Measurements from ENCODE around the gene OR4K17. TPM values are rescaled to one million over a fixed set of nuclear protein-coding genes. Genes with fewer than 3 reads are reported as not detected.
"Not testable (repeated sequence)": the region's sequence is repeated elsewhere in the genome, so short reads cannot be mapped to it uniquely, and the experiment has no call there.

The OR4K17 gene, protein sequence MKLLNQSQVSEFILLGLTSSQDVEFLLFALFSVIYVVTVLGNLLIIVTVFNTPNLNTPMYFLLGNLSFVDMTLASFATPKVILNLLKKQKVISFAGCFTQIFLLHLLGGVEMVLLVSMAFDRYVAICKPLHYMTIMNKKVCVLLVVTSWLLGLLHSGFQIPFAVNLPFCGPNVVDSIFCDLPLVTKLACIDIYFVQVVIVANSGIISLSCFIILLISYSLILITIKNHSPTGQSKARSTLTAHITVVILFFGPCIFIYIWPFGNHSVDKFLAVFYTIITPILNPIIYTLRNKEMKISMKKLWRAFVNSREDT
- total RNA-seq = not detected
- long read RNA-seq = 0 reads

DNA sequence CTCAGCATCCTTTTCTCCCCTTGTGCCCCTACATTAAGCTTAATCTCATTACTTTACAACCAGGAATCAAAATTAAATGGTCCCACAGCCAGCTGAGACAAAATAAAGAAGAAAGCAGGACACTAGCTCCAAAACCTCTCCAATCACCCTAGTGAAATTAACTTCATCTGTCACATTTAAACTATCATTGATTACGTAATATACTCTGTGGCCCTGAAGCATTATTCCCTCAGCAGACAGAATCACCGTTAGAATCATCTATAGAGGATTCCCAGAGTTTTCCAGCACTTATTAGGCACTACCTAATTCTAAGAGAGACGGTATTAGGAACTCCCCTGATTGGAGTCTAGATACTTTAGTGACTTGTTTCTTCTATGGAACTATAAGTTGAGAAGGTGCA lies at the start of gene OR4K17:
Gene OR4K17 (plus strand): TSS at position 302 of the 400 bp plus-strand sequence. CDS start 6,761 bp downstream, outside the sequence.
- intact Hi-C loops (cut with DNase I) = no loop called here

DNA sequence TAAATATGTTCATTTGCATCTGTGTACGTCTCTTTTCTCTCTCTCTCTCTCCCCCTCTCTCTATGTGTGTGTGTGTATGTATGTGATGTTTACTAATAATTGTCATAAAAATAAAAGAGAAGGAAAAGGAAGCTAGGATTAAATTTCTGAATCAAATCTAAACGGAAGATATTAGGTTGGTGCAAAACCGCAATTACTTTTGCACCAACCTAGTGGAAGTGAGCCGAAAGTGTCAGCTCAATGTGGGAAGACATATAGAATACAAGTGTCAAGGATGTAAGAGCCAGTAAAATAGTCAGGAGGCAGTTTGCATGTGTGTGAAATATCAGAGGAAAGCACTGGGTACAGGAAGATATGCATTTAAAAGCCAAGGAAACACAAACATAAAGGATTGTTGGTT lies 18.5 kb upstream of the OR4K17 start:
- intact Hi-C loops (cut with DNase I) = no loop called here
- DNase-seq (ENCODE audit: low spot score) = no peak

More for the DNA sequence above, at the start of gene OR4K17:
- DNase-seq (ENCODE audit: low spot score) = no peak

DNA sequence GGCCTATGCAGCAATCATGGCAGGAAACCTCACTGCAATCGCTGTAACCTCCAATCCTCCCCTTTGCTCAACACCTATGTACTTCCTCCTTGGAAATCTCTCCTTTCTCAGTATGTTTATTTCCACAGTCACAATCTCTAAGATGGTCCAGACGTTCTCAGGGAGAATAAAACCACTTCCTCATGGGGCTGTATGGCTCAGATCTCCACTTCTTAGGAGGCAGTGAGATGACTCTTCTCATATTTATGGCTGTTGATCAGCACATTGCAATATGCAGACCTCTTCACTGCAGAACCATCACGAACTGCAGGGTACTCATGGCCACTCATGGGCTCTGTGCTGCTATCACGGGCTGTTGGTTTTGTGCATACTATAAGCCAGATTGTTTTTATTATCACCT lies 17.1 kb upstream of the OR4K17 start:
- no peak for DNase-seq (ENCODE audit: low spot score)

DNA sequence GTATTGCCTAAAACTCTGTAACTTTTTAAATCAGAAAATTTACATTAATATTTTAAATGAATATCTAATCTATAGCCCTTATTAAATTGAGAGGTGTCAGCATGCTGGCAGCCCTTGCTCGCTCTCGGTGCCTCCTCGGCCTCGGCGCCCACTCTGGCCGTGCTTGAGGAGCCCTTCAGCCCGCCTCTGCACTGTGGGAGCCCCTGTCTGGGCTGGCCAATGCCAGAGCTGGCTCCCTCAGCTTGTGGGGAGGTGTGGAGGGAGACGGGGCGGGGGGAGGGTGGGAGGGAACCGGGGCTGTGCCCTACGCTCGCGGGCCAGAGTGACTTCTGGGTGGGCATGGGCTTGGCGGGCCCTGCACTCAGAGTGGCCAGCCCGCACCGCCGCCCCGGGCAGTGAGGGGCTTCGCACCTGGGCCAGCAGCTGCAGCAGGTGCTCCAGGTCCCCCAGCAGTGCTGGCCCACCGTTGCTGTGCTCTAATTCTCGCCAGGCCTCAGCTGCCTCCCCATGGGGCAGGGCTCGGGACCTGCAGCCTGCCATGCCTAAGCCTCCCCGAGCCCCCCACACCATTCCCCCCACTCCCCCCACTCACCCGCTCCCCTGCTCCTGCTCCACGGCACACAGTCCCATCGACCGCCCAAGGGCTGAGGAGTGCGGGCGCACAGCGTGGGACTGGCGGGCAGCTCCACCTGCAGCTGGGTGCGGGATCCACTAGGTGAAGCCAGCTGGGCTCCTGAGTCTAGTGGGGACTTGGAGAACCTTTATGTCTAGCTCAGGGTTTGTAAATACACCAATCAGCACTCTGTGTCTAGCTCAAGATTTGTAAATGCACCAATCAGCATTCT lies 11.4 kb upstream of the OR4K17 start:
- DNase-seq (ENCODE audit: low spot score); intact Hi-C loops (cut with DNase I): not testable (repeated sequence)

More for the DNA sequence above, 17.1 kb upstream of the OR4K17 start:
- intact Hi-C loops (cut with DNase I) = no loop called here

DNA sequence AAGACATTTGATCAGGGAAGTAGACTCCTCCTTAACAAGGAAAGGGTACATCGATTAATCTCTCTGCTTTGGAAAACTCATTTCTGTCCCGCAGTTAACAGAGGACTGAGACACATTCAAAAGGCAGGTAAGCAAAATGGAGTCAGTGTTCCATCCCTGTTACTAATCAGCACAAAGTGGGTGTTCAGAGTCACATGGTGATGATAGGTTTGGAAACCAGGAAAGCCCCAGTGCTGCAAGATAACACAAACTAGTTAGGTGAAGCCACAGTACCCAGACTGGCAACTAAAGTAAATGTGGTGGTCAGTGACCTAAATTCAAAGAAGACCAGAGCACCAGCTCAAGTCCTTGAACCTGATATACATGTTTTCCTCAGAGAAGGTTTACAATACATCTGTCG lies 1.8 kb downstream of the OR4K17 start:
- intact Hi-C loops (cut with DNase I) = no loop called here
- DNase-seq (ENCODE audit: low spot score) = no peak

DNA sequence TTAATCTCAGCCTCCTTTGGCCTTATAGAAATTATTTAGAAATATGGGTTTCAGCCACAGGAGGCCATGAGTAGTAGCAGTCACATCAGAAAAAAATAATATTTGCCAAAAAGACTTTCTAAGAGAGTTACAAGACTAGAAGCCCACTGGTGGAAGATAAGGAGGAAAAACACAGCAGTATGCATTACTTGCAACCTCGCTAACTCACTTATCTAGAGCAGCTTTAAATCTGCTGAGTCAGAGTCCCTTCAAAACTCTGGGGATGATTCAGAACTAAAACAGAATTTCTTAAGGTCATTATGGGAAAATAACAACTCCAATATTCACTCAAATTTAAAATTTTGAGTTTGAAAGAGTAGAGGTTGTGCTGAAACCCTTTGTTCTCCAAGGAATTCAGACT lies 6.2 kb downstream of the OR4K17 start:
- intact Hi-C loops (cut with DNase I) = no loop called here

DNA sequence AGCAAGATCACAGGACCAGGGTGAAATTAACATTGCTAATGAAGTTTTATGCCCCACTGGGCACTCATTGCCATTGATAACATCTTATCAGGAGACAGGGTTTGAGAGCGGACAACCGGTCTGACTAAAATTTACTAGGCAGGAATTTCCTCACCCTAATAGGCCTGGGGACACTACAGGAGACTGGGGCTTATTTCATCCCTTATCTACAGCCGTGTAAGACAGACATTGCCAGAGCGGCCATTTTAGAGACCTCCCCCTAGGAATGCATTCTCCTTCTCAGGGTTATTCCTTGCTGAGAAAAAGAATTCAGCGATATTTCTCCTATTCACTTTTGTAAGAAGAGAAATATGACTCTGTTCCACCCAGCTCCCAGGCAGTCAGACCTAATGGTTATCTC lies 8.3 kb downstream of the OR4K17 start:
- intact Hi-C loops (cut with DNase I) = no loop called here
- DNase-seq (ENCODE audit: low spot score) = no peak

More for the DNA sequence above, 6.2 kb downstream of the OR4K17 start:
- no peak for DNase-seq (ENCODE audit: low spot score)

DNA sequence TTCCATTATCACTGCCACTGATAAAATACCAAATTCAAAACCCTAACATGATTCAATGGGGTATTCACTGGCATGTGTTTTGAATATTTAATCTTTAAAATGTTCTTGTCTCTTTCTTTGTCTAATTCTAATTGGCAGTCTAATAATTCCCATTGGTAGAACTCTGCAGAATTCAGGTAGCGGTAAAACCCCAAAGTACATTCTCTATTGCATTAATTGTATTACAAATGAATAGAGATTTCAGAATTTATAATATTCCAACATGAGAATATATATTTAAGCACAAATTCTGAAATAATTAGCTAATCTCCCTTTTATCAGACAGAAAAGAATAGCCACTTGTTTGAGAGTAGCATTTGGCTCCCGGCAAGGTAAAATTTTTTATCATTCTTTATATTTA lies 28.0 kb downstream of the OR4K17 start, which contains the start of gene OR4N5:
Gene OR4N5 (plus strand): TSS at position 301 of the 400 bp plus-strand sequence. CDS start 4,916 bp downstream, outside the sequence.
- no peak for DNase-seq (ENCODE audit: low spot score)
- intact Hi-C loops (cut with DNase I) = no loop called here

DNA sequence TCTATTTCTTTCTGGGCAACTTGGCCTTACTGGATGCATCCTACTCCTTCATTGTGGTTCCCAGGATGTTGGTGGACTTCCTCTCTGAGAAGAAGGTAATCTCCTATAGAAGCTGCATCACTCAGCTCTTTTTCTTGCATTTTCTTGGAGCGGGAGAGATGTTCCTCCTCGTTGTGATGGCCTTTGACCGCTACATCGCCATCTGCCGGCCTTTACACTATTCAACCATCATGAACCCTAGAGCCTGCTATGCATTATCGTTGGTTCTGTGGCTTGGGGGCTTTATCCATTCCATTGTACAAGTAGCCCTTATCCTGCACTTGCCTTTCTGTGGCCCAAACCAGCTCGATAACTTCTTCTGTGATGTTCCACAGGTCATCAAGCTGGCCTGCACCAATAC lies 33.4 kb downstream of the OR4K17 start:
- DNase-seq (ENCODE audit: low spot score) = no peak
- intact Hi-C loops (cut with DNase I) = no loop called here

DNA sequence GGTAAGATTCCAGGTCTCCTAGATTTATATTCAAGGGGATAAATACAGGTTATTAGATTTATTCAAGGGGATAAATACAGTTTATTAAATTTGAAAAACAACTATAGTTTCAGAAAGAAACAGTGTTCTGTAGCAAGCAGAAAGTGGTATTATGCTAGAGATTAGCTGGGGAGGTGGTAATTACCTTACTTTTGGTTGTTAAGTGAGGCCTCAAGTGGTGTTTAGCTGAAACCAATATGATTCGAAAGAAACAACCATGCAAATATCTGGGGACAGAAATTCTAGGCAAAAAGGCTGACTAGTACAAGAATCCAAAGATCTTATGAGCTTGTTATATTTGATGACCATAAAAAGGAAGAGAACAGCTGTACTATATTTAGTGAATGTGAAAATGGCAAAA lies 34.3 kb downstream of the OR4K17 start:
- DNase-seq (ENCODE audit: low spot score) = no peak
- intact Hi-C loops (cut with DNase I) = no loop called here

DNA sequence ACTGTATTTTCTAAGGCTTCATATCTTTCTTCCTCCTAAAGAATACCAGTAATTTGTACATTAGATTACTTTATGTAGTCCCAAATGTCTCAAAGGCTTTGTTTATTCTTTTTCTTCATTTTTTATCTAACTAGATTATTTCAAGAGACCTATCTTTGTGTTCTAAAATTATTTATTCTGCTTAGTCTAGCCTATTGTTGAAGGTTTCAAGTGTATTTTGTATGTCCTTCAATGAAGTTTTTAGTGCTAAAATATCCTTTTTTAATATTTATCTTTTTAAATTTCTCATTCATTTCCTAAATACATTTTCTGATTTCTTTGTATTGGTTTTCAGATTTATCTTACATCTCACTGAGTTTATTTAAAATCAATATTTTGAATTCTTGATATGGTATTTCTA lies 53.9 kb downstream of the OR4K17 start:
- DNase-seq (ENCODE audit: low spot score) = no peak
- intact Hi-C loops (cut with DNase I) = no loop called here

DNA sequence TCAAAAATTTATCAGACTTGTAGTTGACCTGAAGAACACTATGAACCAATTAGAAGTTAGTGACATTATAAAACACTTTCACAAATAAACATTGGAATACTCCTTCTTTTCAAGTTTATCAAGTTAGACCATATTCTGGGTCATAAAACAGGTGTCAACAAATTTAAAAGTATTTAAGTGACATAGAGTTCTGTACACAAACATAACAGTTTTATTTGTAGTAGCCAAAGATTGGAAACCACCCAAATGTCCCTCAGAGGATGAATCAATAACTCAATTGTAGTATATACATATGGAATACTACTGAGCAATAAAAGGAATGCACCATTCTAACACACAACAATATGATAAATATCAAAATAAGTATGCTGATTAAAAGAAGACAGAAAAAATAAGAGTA lies 56.6 kb downstream of the OR4K17 start:
- intact Hi-C loops (cut with DNase I) = no loop called here
- DNase-seq (ENCODE audit: low spot score) = no peak

DNA sequence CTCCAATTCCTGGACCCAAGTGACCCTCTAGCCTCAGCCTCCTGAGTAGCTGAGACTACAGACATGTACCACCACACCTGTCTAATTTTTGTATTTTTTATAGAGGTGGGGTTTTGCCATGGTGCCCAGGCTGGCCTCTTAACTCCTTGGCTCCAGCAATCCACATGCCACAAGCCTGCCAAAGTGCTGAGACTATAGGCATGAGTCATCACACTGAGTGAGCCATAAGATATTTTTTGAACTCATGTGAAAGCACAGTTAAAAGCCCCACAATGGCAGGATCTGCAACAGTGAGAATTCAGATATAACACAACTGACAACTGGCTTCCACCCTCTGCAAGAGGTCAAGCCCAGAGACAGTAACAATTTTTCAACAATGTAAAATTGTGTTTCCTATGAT lies 59.3 kb downstream of the OR4K17 start:
- DNase-seq (ENCODE audit: low spot score); intact Hi-C loops (cut with DNase I): not testable (repeated sequence)

Other genes starting within 250 kb of the OR4K17 start
- gene OR4K2, start 235.6 kb upstream of the OR4K17 start, total RNA-seq = not detected
- not detected for gene OR4K5, start 190.1 kb upstream of the OR4K17 start, total RNA-seq
- gene OR4K1, start 179.8 kb upstream of the OR4K17 start, total RNA-seq = not detected
- gene OR4K15, start 135.1 kb upstream of the OR4K17 start, total RNA-seq = not detected
- not detected for gene OR4Q2, start 108.6 kb upstream of the OR4K17 start, total RNA-seq
- not detected for gene OR4K14, start 91.4 kb upstream of the OR4K17 start, total RNA-seq
- not detected for gene OR4K13, start 74.7 kb upstream of the OR4K17 start, total RNA-seq
- gene OR4L1, start 50.7 kb upstream of the OR4K17 start, total RNA-seq = not detected
- not detected for gene OR4N5, start 28.1 kb downstream of the OR4K17 start, total RNA-seq
- not detected for gene OR11G2, start 80.2 kb downstream of the OR4K17 start, total RNA-seq
- not detected for gene OR11H6, start 113.0 kb downstream of the OR4K17 start, total RNA-seq
- not detected for gene OR11H7, start 118.2 kb downstream of the OR4K17 start, total RNA-seq
- gene OR11H4, start 128.5 kb downstream of the OR4K17 start, total RNA-seq = not detected
- gene TTC5, start 195.2 kb downstream of the OR4K17 start, total RNA-seq = 11.1 TPM
- 61.3 TPM for gene CCNB1IP1, start 222.5 kb downstream of the OR4K17 start, total RNA-seq
- gene PARP2, start 232.9 kb downstream of the OR4K17 start, total RNA-seq = 15.2 TPM